Gastroesophageal sphincter (tissue), 4 donors: ENCODE measurements around the gene RRAD. TPM values are rescaled to one million over a fixed set of nuclear protein-coding genes. Genes with fewer than 3 reads are reported as not detected.

ENCODE experiments used
- ATAC-seq: fragments of 150-250 bp; one replicate; pipeline ENCODE4 v1.9.1; 2016; ENCODE audit warnings: mild to moderate bottlenecking, moderate library complexity
- H3K27ac ChIP-seq, 4 donors: fragments of 200-600 bp; sonication (generic) in 3 of 4; 1 replicate in 3 of 4; 2 replicates in 1 of 4; pipeline ENCODE4 v1.5.1; 2016 to 2019
- H3K27me3 ChIP-seq: fragments of 200-600 bp; sonication (generic); one replicate; pipeline ENCODE4 v1.5.1; 2019
- H3K36me3 ChIP-seq, 2 donors: fragments of 200-600 bp; sonication (generic); one replicate each; pipeline ENCODE4 v1.5.1; 2019; ENCODE audit warnings: control low read depth in 1 of 2
- H3K4me1 ChIP-seq, 3 donors: fragments of 200-600 bp; sonication (generic); 1 replicate in 2 of 3; 2 replicates in 1 of 3; pipeline ENCODE4 v1.5.1; 2016 to 2019; ENCODE audit warnings: control low read depth in 2 of 3
- H3K4me3 ChIP-seq, 2 donors: fragments of 200-600 bp; sonication (generic); one replicate each; pipeline ENCODE4 v1.5.1; 2019; ENCODE audit warnings: mild to moderate bottlenecking in 1 of 2, moderate library complexity in 1 of 2
- H3K9me3 ChIP-seq, 3 donors: fragments of 200-600 bp; sonication (generic); one replicate each; pipeline ENCODE4 v1.5.1; 2017 to 2019; ENCODE audit warnings: control low read depth in 2 of 3
- CTCF ChIP-seq, 4 experiments: fragments of 200-600 bp in 2 of 4; fragments of 450-650 bp in 2 of 4; sonication (generic) in 1 of 4; IDR thresholded peaks; one replicate each; pipeline ENCODE4 v1.5.1; 2017 to 2019; ENCODE audit warnings: antibody characterized with exemption in 4 of 4, mild to moderate bottlenecking in 2 of 4, moderate library complexity in 2 of 4
- EP300 ChIP-seq: sonication (generic); formaldehyde crosslinking; IDR thresholded peaks from one replicate; pipeline ENCODE4 v1.6.1; 2017; ENCODE audit warnings: antibody characterized with exemption, mild to moderate bottlenecking
- POLR2A ChIP-seq, 2 donors: fragments of 450-650 bp; IDR thresholded peaks; one replicate each; pipeline ENCODE4 v1.6.1; 2017; ENCODE audit warnings: antibody characterized with exemption in 2 of 2, mild to moderate bottlenecking in 2 of 2, moderate library complexity in 1 of 2
- POLR2AphosphoS5 ChIP-seq: sonication (generic); formaldehyde crosslinking; IDR thresholded peaks from one replicate; pipeline ENCODE4 v1.6.1; 2017; ENCODE audit warnings: antibody characterized with exemption
- WGBS, 2 donors: methylation state at CpG; one replicate each; pipeline ENCODE4 v1.1.5; 2018; ENCODE audit warnings: low coverage in 1 of 2; 5-methylcytosine and 5-hydroxymethylcytosine counted together
- total RNA-seq, 4 donors: library from RNA; depleted of rRNA; stranded (reverse); fragments of >200 nt; gene quantifications; one replicate each; pipeline ENCODE4 v1.1.0, GENCODE V29; 2016

The RRAD gene
- total RNA-seq, 4 donors from 2014 or later = 33.4 to 103 (median 50.8) TPM

GRCh38 chr16:66932076-66932475 is 6.7 kb upstream of the RRAD start:
- TF ChIP-seq EP300 (no peak), CTCF (IDR thresholded peaks at IDR 0.05) (no peak), POLR2AphosphoS5 (no peak), POLR2A (IDR thresholded peaks at IDR 0.05) (no peak)
- peaks cover 0 to 23% of the 10 kb centered on the region in 2 donors for H3K36me3 ChIP-seq
- peaks cover 5 to 60% (median 29%) of the 10 kb centered on the region in 3 donors for H3K4me1 ChIP-seq
- no peak overlapping the region for H3K27ac ChIP-seq
- ATAC-seq = no peak
- no peaks in the 10 kb centered on the region for H3K27me3 ChIP-seq
- no peaks in the 10 kb centered on the region for H3K9me3 ChIP-seq
- WGBS, 2 donors = 76 to 88% methylated on average over 1 to 2 of the region's 4 CpGs
- no peak overlapping the region for H3K4me3 ChIP-seq

- Histone ChIP-seq H3K4me1 (peaks cover 5 to 60% (median 31%) of the 10 kb centered on the region in 3 donors), H3K9me3 (no peaks in the 10 kb centered on the region)
- WGBS, 2 donors = 56 to 73% methylated on average over 2 of the region's 2 CpGs
Observed at GRCh38 chr16:66931665-66932064, 6.3 kb upstream of the RRAD start.

GRCh38 chr16:66930189-66930588 is 4.9 kb upstream of the RRAD start:
- WGBS, 2 donors = 100% methylated on average over 1 to 2 of the region's 4 CpGs
- TF ChIP-seq CTCF (IDR thresholded peaks at IDR 0.05) (no peak), POLR2AphosphoS5 (no peak), POLR2A (IDR thresholded peaks at IDR 0.05) (no peak), EP300 (no peak)
- peaks cover 0 to 18% of the 10 kb centered on the region in 2 donors for H3K36me3 ChIP-seq
- H3K9me3 ChIP-seq = no peaks in the 10 kb centered on the region
- no peak for ATAC-seq
- H3K4me3 ChIP-seq = no peak overlapping the region
- no peaks in the 10 kb centered on the region for H3K27me3 ChIP-seq
- H3K4me1 ChIP-seq = peaks cover 5 to 60% (median 24%) of the 10 kb centered on the region in 3 donors
- no peak overlapping the region for H3K27ac ChIP-seq

More at GRCh38 chr16:66931665-66932064, 6.3 kb upstream of the RRAD start:
- no peak for ATAC-seq
- TF ChIP-seq POLR2AphosphoS5 (no peak), EP300 (no peak), CTCF (IDR thresholded peaks at IDR 0.05) (no peak), POLR2A (IDR thresholded peaks at IDR 0.05) (no peak)
- Histone ChIP-seq H3K27me3 (no peaks in the 10 kb centered on the region), H3K4me3 (no peak overlapping the region), H3K27ac (no peak overlapping the region), H3K36me3 (peaks cover 0 to 19% of the 10 kb centered on the region in 2 donors)

GRCh38 chr16:66928702-66929388 is 3.5 kb upstream of the RRAD start:
- no peaks in the 10 kb centered on the region for H3K9me3 ChIP-seq
- TF ChIP-seq POLR2A (IDR thresholded peaks at IDR 0.05) = no peak
- TF ChIP-seq CTCF (IDR thresholded peaks at IDR 0.05) = peak in 3 of 4 experiments; percentile 10 to 51 (median 27)
- peak overlapping the region in 2 of 4 donors; percentile 12 to 92 for H3K27ac ChIP-seq
- H3K4me1 ChIP-seq = peaks cover 5 to 70% (median 25%) of the 10 kb centered on the region in 3 donors
- no peak overlapping the region for H3K4me3 ChIP-seq
- WGBS, 2 donors = 40 to 64% methylated on average over 4 to 6 of the region's 10 CpGs
- no peaks in the 10 kb centered on the region for H3K27me3 ChIP-seq
- H3K36me3 ChIP-seq = peaks cover 0 to 18% of the 10 kb centered on the region in 2 donors
- no peak for ATAC-seq
